ENCODE results near the gene S1PR1.
"Not testable (repeated sequence)": the region's sequence is repeated elsewhere in the genome, so short reads cannot be mapped to it uniquely, and the experiment has no call there.

Gene S1PR1

DNA sequence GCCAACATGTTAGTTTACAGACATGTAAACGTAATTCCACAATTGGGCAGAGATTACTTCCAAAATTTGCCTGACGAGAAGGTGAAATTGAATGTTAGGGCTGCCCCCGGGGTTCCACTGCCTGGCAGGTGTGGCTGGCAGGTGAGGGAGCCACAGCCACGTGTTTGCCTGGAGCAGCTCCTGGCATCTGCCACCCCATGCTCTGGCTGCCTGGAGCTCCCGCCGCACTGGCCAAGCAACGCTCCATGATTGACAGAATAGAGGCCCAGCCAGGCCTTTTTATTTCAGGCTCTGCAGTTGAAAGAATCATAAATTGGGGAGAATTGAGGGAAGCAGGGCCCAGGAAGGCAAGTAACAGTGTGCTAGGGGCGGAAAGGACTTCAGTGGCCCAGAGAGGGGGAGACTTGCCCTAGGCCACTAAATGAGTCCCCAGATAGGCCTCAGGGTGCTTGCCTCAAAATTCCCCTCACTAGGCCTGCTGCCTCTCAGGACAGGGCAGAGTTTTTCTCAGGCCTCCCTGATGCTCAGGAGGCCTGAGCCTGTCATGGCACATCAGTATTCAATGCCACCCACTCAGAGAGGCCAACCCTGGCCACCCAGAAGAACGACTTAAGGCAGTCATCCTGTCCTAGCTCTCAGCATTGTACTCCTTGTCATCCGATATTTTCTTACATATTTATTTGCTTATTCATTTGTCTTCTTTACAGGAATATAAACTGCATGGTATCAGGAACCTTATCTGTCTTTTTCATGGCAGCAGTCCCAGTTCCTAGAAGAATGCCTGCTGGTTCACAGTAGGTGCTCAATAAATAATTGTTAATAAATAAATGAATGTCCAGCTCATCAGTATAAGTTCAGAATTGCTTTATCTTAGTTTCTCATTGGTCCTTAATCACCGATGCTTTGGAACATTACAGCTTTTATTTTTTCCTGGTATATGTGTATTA lies 16.6 kb upstream of the S1PR1 start:
- H3K4me3 ChIP-seq (ENCODE audit: low read depth, low read length) = no peak overlapping the region
- DNase-seq (ENCODE audit: low read depth) = no peak
- TF ChIP-seq, protein P1, sequence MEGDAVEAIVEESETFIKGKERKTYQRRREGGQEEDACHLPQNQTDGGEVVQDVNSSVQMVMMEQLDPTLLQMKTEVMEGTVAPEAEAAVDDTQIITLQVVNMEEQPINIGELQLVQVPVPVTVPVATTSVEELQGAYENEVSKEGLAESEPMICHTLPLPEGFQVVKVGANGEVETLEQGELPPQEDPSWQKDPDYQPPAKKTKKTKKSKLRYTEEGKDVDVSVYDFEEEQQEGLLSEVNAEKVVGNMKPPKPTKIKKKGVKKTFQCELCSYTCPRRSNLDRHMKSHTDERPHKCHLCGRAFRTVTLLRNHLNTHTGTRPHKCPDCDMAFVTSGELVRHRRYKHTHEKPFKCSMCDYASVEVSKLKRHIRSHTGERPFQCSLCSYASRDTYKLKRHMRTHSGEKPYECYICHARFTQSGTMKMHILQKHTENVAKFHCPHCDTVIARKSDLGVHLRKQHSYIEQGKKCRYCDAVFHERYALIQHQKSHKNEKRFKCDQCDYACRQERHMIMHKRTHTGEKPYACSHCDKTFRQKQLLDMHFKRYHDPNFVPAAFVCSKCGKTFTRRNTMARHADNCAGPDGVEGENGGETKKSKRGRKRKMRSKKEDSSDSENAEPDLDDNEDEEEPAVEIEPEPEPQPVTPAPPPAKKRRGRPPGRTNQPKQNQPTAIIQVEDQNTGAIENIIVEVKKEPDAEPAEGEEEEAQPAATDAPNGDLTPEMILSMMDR (IDR thresholded peaks at IDR 0.05; ENCODE audit: insufficient read depth, low read depth, low read length, missing control alignments) = no peak

DNA sequence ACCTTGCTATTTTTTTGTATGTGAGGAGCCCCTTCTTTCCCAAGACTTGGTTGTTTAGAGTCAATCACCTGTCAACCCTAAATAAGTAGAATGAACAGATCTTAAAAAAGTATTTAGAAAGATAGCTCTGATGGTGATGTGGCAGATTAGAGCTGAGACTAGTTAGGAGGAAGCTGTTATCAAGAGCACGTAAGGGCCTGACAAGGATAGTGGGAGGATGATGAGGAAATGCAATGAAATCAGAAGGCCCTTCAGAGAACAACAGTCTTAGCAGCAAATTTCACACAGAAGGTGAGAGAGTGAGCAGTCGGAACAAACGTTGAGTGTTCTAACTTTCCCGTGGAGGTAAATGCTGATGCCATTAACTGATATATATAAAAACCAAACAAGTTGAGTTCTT lies 15.9 kb upstream of the S1PR1 start:
- DNase-seq (ENCODE audit: low read depth) = no peak
- no peak overlapping the region for H3K4me3 ChIP-seq (ENCODE audit: low read depth, low read length)
- TF ChIP-seq, protein P1 (IDR thresholded peaks at IDR 0.05; ENCODE audit: insufficient read depth, low read depth, low read length, missing control alignments) = no peak

DNA sequence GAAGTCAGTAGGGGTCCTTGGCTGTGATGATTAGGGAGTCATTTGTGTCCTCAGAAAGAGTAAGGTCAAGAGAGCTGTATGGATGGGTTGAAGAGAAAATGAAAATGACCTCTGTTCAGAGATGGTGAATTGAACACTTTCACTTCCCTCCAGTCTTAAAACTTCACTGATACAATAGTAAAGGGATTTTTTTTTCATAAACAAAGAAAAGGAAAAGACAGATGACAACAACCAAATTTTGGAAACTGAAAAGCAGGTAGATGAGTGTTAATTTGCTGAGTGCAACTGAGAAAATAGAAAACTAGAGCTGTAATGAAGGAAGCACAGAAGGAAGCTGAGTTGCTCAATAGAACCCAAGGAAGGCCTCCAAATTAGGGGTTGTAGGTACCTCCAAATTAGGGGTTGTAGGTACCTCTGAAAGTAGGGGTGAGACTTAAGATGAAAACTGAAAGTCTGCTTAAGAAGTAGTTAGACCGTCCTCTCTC lies 14.8 kb upstream of the S1PR1 start:
- H3K4me3 ChIP-seq (ENCODE audit: low read depth, low read length) = no peak overlapping the region; the same call in 1 of the 2 replicates
- DNase-seq (ENCODE audit: low read depth) = peak; percentile 76

DNA sequence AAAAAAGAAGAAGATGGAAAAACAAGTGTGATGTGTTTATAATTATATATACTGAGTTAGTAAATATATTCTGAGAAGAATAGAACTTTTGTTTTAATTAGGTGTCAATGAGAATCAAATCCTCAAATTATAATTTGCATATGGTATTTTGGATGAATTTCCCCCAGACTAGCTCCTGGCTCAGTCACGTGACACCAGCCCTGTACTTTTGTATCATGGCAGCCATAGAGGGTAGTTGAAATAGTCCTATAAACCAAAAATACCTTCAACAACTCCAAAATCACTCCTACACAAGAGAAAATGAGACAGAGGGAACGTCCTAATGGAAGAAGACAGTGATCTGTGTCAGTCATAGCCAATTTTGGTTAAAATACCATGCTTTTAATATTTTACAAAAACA lies 9.0 kb upstream of the S1PR1 start:
- DNase-seq (ENCODE audit: low read depth) = no peak
- TF ChIP-seq, protein P1 (IDR thresholded peaks at IDR 0.05; ENCODE audit: insufficient read depth, low read depth, low read length, missing control alignments) = no peak
- no peak overlapping the region for H3K4me3 ChIP-seq (ENCODE audit: low read depth, low read length)

More for the DNA sequence above, 14.8 kb upstream of the S1PR1 start:
- TF ChIP-seq, protein P1 (IDR thresholded peaks at IDR 0.05; ENCODE audit: insufficient read depth, low read depth, low read length, missing control alignments) = no peak

DNA sequence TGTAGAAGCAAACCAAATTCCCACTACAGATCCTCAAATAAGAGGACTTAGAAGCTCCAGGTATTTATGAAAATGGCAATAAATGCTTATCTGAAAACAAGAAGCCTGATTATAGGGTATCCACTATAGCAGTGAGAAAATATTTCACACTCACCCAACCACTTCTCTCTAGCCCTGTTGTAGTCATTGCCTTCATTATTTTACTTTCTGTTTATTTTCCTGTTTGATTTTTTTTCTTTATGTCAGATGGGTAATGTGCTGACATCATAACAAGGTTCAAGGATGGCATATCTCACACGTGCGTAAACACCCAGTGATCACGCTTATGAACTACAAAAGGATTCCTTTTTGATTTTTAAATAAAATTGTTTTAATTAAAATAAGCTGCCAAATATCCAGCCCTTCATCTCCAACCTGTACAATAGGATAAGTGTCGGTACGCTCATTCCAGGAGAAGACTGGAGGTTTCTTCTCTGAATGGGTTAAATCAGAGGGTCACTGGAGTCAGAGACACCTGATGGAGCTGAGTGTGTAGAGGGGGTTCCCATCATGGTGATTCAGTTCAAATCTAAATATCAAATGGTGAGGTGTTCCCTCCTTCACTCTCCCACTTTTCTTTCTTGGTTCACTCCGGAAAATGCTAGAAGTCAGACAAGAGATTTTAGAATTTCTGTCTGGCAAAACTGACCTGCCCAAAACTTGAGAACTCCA lies 8.2 kb upstream of the S1PR1 start:
- TF ChIP-seq, protein P1 (IDR thresholded peaks at IDR 0.05; ENCODE audit: insufficient read depth, low read depth, low read length, missing control alignments) = no peak
- H3K4me3 ChIP-seq (ENCODE audit: low read depth, low read length) = no peak overlapping the region
- no peak for DNase-seq (ENCODE audit: low read depth)

DNA sequence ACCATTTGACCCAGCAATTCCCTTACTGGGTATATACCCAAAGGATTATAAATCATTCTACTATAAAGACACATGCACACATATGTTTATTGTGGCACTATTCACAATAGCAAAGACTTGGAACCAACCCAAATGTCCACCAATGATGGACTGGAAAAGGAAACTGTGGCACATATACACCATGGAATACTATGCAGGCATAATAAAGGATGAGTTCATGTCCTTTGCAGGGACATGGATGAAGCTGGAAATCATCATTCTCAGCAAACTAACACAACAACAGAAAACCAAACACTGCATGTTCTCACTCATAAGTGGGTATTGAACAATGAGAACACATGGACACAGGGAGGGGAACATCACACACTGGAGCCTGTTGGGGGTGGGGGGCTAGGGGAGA lies 4.6 kb upstream of the S1PR1 start:
- not testable (repeated sequence) for DNase-seq (ENCODE audit: low read depth); H3K4me3 ChIP-seq (ENCODE audit: low read depth, low read length)

DNA sequence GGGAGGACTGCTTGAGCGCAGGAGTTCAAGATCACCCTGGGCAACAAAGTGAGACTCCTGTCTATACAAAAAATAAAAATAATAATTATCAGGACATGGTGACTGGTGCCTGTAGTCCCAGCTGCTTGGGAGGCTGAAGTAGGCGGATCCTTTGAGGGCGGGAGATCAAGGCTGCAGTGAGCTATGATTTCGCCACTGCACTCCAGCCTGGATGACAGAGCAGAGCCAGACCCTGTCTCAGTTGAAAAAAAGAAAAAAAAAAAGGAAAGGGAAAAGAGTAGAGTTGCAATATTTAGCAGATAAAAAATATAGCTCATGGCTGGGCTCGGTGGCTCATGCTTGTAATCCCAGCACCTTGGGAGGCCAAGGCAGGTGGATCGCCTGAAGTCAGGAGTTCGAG lies 3.3 kb upstream of the S1PR1 start:
- TF ChIP-seq, protein P1 (IDR thresholded peaks at IDR 0.05; ENCODE audit: insufficient read depth, low read depth, low read length, missing control alignments) = no peak
- DNase-seq (ENCODE audit: low read depth) = no peak
- no peak overlapping the region for H3K4me3 ChIP-seq (ENCODE audit: low read depth, low read length)

Data from GM12865 (cell line).